IMR-90 (cell line): Measurements from ENCODE around the gene NEURL1. TPM values are rescaled to one million over a fixed set of nuclear protein-coding genes. Genes with fewer than 3 reads are reported as not detected.

Experiments used
- ATAC-seq: fragments of 200-7000 bp; cut with Tn5 transposase; 2 replicates; pipeline ENCODE4 v1.9.1; 2020; ENCODE audit warnings: low read depth, mild to moderate bottlenecking, moderate library complexity
- BruUV-seq: library from RNA; stranded (reverse); fragments of 400-500 nt; replicated peaks from 2 replicates; lab custom pipeline; 2021; lab: Mats Ljungman, UMichigan
- CTCF ChIA-PET: fragments of 300-600 bp; formaldehyde crosslinking; extraction: SDS; loops from one replicate; lab custom pipeline; 2021; ENCODE audit warnings: antibody characterized with exemption; lab: Yijun Ruan, JAX
- POLR2A ChIA-PET: fragments of 300-600 bp; sonication (Branson Sonifier 250); formaldehyde crosslinking; loops from one replicate; lab custom pipeline; 2022; ENCODE audit warnings: antibody characterized with exemption; ENCODE audit not compliant: unreplicated experiment; lab: Charles Lee
- DNase-seq: peaks from one replicate; pipeline ENCODE4 v3.0.0; 2013
- H2AFZ ChIP-seq: replicated peaks from 2 replicates; pipeline ENCODE3; 2013; ENCODE audit warnings: low read length, mild to moderate bottlenecking; ENCODE audit not compliant: poor library complexity
- H2AK5ac ChIP-seq: 2 replicates; pipeline ENCODE4 v1.6.1; 2013; ENCODE audit warnings: low read depth, low read length, inconsistent platforms
- H2AK9ac ChIP-seq: replicated peaks from 2 replicates; pipeline ENCODE3; 2013; ENCODE audit warnings: mild to moderate bottlenecking, low read depth, low read length, moderate library complexity; ENCODE audit not compliant: poor library complexity
- H2BK120ac ChIP-seq: 2 replicates; pipeline ENCODE4 v1.6.1; 2013; ENCODE audit warnings: low read depth, low read length, inconsistent platforms
- H2BK15ac ChIP-seq: 3 replicates; pipeline ENCODE4 v1.6.1; 2013; ENCODE audit warnings: low read depth, low read length, inconsistent platforms
- H2BK20ac ChIP-seq: 2 replicates; pipeline ENCODE4 v1.6.1; 2013; ENCODE audit warnings: low read depth, mild to moderate bottlenecking, inconsistent platforms, low read length, moderate library complexity
- H2BK5ac ChIP-seq: 2 replicates; pipeline ENCODE4 v1.6.1; 2013; ENCODE audit warnings: mild to moderate bottlenecking, low read depth, low read length, inconsistent platforms; ENCODE audit not compliant: poor library complexity, severe bottlenecking
- H3K14ac ChIP-seq: replicated peaks from 2 replicates; pipeline ENCODE4 v1.6.1; 2013; ENCODE audit warnings: low read depth, low read length, inconsistent platforms
- H3K18ac ChIP-seq: 2 replicates; pipeline ENCODE4 v1.6.1; 2013; ENCODE audit warnings: low read depth, low read length, control low read depth
- H3K23ac ChIP-seq: 2 replicates; pipeline ENCODE4 v1.6.1; 2013; ENCODE audit warnings: low read depth, low read length, inconsistent platforms
- H3K27ac ChIP-seq: 2 replicates; pipeline ENCODE4 v1.5.1; 2013; ENCODE audit warnings: mild to moderate bottlenecking, control low read depth, low read length; ENCODE audit not compliant: insufficient read depth
- H3K27me3 ChIP-seq: 2 replicates; pipeline ENCODE4 v1.6.1; 2013; ENCODE audit warnings: low read length; ENCODE audit not compliant: control insufficient read depth, insufficient read depth
- H3K36me3 ChIP-seq: 2 replicates; pipeline ENCODE4 v1.6.1; 2013; ENCODE audit warnings: low read length, mixed read lengths; ENCODE audit not compliant: control insufficient read depth, insufficient read depth
- H3K4ac ChIP-seq: 2 replicates; pipeline ENCODE4 v1.6.1; 2013; ENCODE audit warnings: low read depth, low read length, inconsistent platforms
- H3K4me1 ChIP-seq: 2 replicates; pipeline ENCODE4 v1.6.1; 2013; ENCODE audit warnings: low read length, mixed read lengths; ENCODE audit not compliant: control insufficient read depth, insufficient read depth
- H3K4me2 ChIP-seq: 2 replicates; pipeline ENCODE4 v1.6.1; 2013; ENCODE audit warnings: low read depth, mild to moderate bottlenecking, control low read depth, low read length, moderate library complexity
- H3K4me3 ChIP-seq: 2 replicates; pipeline ENCODE4 v1.5.1; 2013; ENCODE audit warnings: low read depth, mild to moderate bottlenecking, control low read depth, low read length, moderate library complexity; ENCODE audit not compliant: insufficient read depth
- H3K56ac ChIP-seq: 2 replicates; pipeline ENCODE4 v1.6.1; 2013; ENCODE audit warnings: low read length, inconsistent platforms; ENCODE audit not compliant: insufficient read depth; ENCODE audit errors: extremely low read depth
- H3K79me1 ChIP-seq, 2 experiments: 2 replicates each; pipeline ENCODE4 v1.6.1; 2013; ENCODE audit warnings: low read length in 2 of 2, inconsistent platforms in 1 of 2, low read depth in 1 of 2
- H3K9ac ChIP-seq: 2 replicates; pipeline ENCODE4 v1.6.1; 2013; ENCODE audit warnings: low read depth, low read length, control low read depth
- H3K9me1 ChIP-seq: 2 replicates; pipeline ENCODE4 v1.6.1; 2013; ENCODE audit warnings: low read length, inconsistent platforms; ENCODE audit not compliant: insufficient read depth
- H3K9me3 ChIP-seq: 2 replicates; pipeline ENCODE4 v1.6.1; 2013; ENCODE audit warnings: low read length; ENCODE audit not compliant: control insufficient read depth, insufficient read depth
- H4K20me1 ChIP-seq: 2 replicates; pipeline ENCODE4 v1.6.1; 2013; ENCODE audit warnings: low read length, inconsistent platforms; ENCODE audit not compliant: insufficient read depth
- H4K5ac ChIP-seq: 2 replicates; pipeline ENCODE4 v1.6.1; 2013; ENCODE audit warnings: mild to moderate bottlenecking, low read depth, low read length, control low read depth
- H4K8ac ChIP-seq, 2 experiments: 2 replicates each; pipeline ENCODE4 v1.6.1; 2013; ENCODE audit warnings: low read depth in 2 of 2, low read length in 2 of 2, control low read depth in 1 of 2, inconsistent platforms in 1 of 2
- H4K91ac ChIP-seq: 2 replicates; pipeline ENCODE4 v1.6.1; 2013; ENCODE audit warnings: low read depth, low read length, inconsistent platforms; ENCODE audit not compliant: insufficient read depth
- BHLHE40 ChIP-seq: fragments of 150-350 bp; IDR thresholded peaks from 2 replicates; pipeline ENCODE4 v1.6.1; 2016; ENCODE audit warnings: mild to moderate bottlenecking, low read depth, low read length
- ELK1 ChIP-seq: fragments of 150-350 bp; IDR thresholded peaks from 2 replicates; pipeline ENCODE4 v1.6.1; 2016; ENCODE audit warnings: low read depth, mild to moderate bottlenecking, low read length, moderate library complexity, borderline replicate concordance
- NFE2L2 ChIP-seq: fragments of 150-350 bp; IDR thresholded peaks from 2 replicates; pipeline ENCODE4 v1.6.1; 2016; ENCODE audit warnings: low read depth, mild to moderate bottlenecking, low read length
- POLR2A ChIP-seq: IDR thresholded peaks from 2 replicates; pipeline ENCODE4 v1.6.1; 2012; ENCODE audit warnings: mild to moderate bottlenecking, low read depth, low read length
- SMC3 ChIP-seq: fragments of 150-350 bp; IDR thresholded peaks from 2 replicates; pipeline ENCODE4 v1.6.1; 2016; ENCODE audit warnings: low read depth, mild to moderate bottlenecking, antibody characterized with exemption, low read length, moderate library complexity
- WGBS, 2 experiments: methylation state at CpG; one replicate each; pipeline versions ENCODE4 v1.1.5 to v1.1.7; 2013; ENCODE audit warnings: missing lambda C conversion rate in 2 of 2; ENCODE audit not compliant: insufficient read length in 1 of 2; ENCODE audit errors: extremely low coverage in 2 of 2; 5-methylcytosine and 5-hydroxymethylcytosine counted together
- dilution Hi-C: fragments of 300-500 bp; cut with HindIII; formaldehyde crosslinking; loops from one replicate; pipeline ENCODE4 v1.14.3; 2018; ENCODE audit warnings: low sequenced_read_pairs; ENCODE audit not compliant: unreplicated experiment
- in situ Hi-C: fragments of 300-500 bp; cut with MboI; formaldehyde crosslinking; loops from 3 replicates; pipeline ENCODE4 v1.14.3; 2019; ENCODE audit warnings: low sequenced_read_pairs, inconsistent platforms, mixed read lengths
- intact Hi-C: fragments of 100-400 bp; cut with micrococcal nuclease; formaldehyde crosslinking; loops from 2 replicates; pipeline ENCODE4 v1.10.0; 2022
- polyA plus RNA-seq, 3 experiments: library from polyadenylated mRNA; depleted of rRNA; stranded (reverse); fragments of >200 nt; gene quantifications; 2 replicates each; pipeline ENCODE4 v1.2.3, GENCODE V29; 2012; ENCODE audit warnings: low replicate concordance in 1 of 3
- total RNA-seq: library from RNA; depleted of rRNA; stranded (reverse); fragments of >200 nt; gene quantifications from 2 replicates; pipeline ENCODE4 v1.2.3, GENCODE V29; 2012
- TF ChIP-seq, protein P1 (sequence below): fragments of 150-350 bp; IDR thresholded peaks from 2 replicates; pipeline ENCODE4 v1.6.1; 2017; ENCODE audit warnings: mild to moderate bottlenecking, antibody characterized with exemption, low read length, low read depth

The NEURL1 gene
- total and polyA plus RNA-seq, 2 of the 4 experiments (the other 2 are of a cell fraction): 0.36 to 0.82 TPM

GRCh38 chr10:103637927-103638557 is 144.5 kb downstream of the NEURL1 start (continued):
- TF ChIP-seq ELK1 (no peak), NFE2L2 (no peak; the same call in 1 of the 2 replicates)

- BruUV-seq: no TSS peak
- Histone ChIP-seq H3K14ac (0 out of 2 replicates have a peak overlapping the region, but pooled peaks have one; percentile 39), H3K9me1 (peaks cover 56% of the 10 kb centered on the region), H2BK20ac (no peak overlapping the region), H4K91ac (peak overlapping the region; percentile 6; the same call in 1 of the 2 replicates), H2AK9ac (peak overlapping the region; percentile 91), H3K27ac (no peak overlapping the region), H4K20me1 (peaks cover 61% of the 10 kb centered on the region), H3K4ac (peak overlapping the region; percentile 51), H3K36me3 (peaks cover 24% of the 10 kb centered on the region), H4K8ac (0 out of 4 replicates have a peak overlapping the region, but pooled peaks of 1 of the 2 experiments have one; percentile 34), H3K27me3 (no peaks in the 10 kb centered on the region), H2BK5ac (peak overlapping the region; percentile 51), H3K56ac (no peak overlapping the region), H3K18ac (no peak overlapping the region), H3K9me3 (no peaks in the 10 kb centered on the region), H2AFZ (no peak overlapping the region), H3K4me1 (peaks cover 25% of the 10 kb centered on the region), H3K4me3 (no peak overlapping the region), H3K23ac (peak overlapping the region; percentile 59; the same call in 1 of the 2 replicates), H4K5ac (no peak overlapping the region), H3K4me2 (no peak overlapping the region), H2BK120ac (peak overlapping the region; percentile 81; the same call in 1 of the 2 replicates), H2AK5ac (no peak overlapping the region; the same call in 1 of the 2 replicates), H3K79me1 (peaks cover 54 to 92% of the 10 kb centered on the region in 2 experiments), H2BK15ac (no peak overlapping the region), H3K9ac (no peak overlapping the region)
- in situ Hi-C loops: no loop called here
- WGBS, 2 experiments: 82% methylated on average over 7 of the region's 8 CpGs; no CpG with 5 or more reads in 1 of the 2 experiments
- TF ChIP-seq BHLHE40: no peak
- TF ChIP-seq, protein P1, sequence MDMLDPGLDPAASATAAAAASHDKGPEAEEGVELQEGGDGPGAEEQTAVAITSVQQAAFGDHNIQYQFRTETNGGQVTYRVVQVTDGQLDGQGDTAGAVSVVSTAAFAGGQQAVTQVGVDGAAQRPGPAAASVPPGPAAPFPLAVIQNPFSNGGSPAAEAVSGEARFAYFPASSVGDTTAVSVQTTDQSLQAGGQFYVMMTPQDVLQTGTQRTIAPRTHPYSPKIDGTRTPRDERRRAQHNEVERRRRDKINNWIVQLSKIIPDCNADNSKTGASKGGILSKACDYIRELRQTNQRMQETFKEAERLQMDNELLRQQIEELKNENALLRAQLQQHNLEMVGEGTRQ: no peak
- TF ChIP-seq SMC3: no peak
- TF ChIP-seq NFE2L2: peak; percentile 72
- no peak for TF ChIP-seq POLR2A
- POLR2A ChIA-PET: no interaction called here
- DNase-seq: peak; percentile 38
- CTCF ChIA-PET: no interaction called here
- intact Hi-C loops: no loop called here
- ATAC-seq: no peak
- dilution Hi-C loops: no loop called here
Observed at GRCh38 chr10:103638948-103639347, 145.4 kb downstream of the NEURL1 start.
